Neural crest cell (in vitro differentiated cells): Measurements from ENCODE around the gene COMP. TPM values are rescaled to one million over a fixed set of nuclear protein-coding genes. Genes with fewer than 3 reads are reported as not detected.

Source experiments
- DNase-seq: peaks from one replicate; pipeline ENCODE4 v3.0.0; 2021; ENCODE audit warnings: low read depth, mixed read lengths, low spot score
- H3K27ac Mint-ChIP-seq: one replicate; pipeline ENCODE4 v1.8.0; 2021; ENCODE audit warnings: mild to moderate bottlenecking, mixed read lengths; ENCODE audit not compliant: unreplicated experiment
- H3K27me3 Mint-ChIP-seq: 2 replicates; pipeline ENCODE4 v1.8.0; 2021; ENCODE audit warnings: low read depth, mild to moderate bottlenecking, mixed read lengths
- H3K36me3 Mint-ChIP-seq: 2 replicates; pipeline ENCODE4 v1.8.0; 2021; ENCODE audit warnings: low read depth, mild to moderate bottlenecking, mixed read lengths
- H3K4me1 Mint-ChIP-seq: 2 replicates; pipeline ENCODE4 v1.8.0; 2021; ENCODE audit warnings: mixed read lengths
- H3K4me3 Mint-ChIP-seq: one replicate; pipeline ENCODE4 v1.8.0; 2021; ENCODE audit warnings: mild to moderate bottlenecking, mixed read lengths
- H3K9me3 Mint-ChIP-seq: 2 replicates; pipeline ENCODE4 v1.8.0; 2021; ENCODE audit warnings: mixed read lengths
- total RNA-seq: library from RNA; stranded (reverse); gene quantifications from 2 replicates; pipeline ENCODE4 v1.2.1, GENCODE V29; 2021
- TF ChIP-seq, protein P1 (sequence below): fragments of 200-600 bp; sonication (generic); conservative IDR thresholded peaks from 2 replicates; pipeline ENCODE4 v1.5.0; 2021; ENCODE audit warnings: antibody characterized with exemption, mild to moderate bottlenecking

COMP gene
- total RNA-seq, 1 donor from 2014 or later = not detected

DNA sequence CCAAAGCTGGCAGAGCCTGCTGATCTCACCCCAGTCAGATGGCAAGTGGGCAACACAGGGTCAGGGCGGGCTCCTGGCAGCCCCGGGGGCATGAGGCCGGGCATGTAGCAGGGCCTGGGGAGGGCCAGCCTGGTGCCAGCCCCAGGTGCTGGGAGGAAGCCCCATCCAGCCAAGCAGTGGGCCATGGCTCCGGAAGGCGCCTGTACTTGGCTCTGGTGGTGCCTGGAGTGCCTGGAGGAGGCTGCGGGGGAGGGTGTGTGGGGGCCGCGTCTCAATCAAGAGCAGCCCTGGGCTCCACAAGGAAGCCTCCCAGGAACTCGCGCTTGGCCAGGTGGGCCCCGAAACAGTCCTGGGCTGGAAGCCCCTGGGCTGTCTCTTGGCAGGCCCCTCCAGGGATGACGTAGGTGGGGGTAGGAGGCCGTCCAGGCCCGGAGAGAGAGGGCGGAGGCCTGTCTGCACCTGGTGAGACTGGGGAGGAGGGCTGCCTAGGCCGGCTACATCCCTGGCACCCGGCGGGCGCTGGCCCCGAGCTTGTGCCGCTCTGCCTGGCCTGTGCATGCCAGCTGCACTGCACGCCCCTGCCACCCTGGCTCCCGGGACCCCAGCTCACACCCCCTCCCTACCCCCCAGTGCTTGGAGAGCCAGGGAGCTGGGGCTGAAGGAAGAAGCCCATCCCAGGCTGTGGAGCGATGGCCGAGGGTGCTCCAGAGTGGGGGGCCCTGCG, 45.9 kb downstream of the COMP start:
- H3K4me3 Mint-ChIP-seq = no peak overlapping the region
- H3K36me3 Mint-ChIP-seq = no peaks in the 10 kb centered on the region
- H3K27me3 Mint-ChIP-seq = no peaks in the 10 kb centered on the region
- TF ChIP-seq, protein P1, sequence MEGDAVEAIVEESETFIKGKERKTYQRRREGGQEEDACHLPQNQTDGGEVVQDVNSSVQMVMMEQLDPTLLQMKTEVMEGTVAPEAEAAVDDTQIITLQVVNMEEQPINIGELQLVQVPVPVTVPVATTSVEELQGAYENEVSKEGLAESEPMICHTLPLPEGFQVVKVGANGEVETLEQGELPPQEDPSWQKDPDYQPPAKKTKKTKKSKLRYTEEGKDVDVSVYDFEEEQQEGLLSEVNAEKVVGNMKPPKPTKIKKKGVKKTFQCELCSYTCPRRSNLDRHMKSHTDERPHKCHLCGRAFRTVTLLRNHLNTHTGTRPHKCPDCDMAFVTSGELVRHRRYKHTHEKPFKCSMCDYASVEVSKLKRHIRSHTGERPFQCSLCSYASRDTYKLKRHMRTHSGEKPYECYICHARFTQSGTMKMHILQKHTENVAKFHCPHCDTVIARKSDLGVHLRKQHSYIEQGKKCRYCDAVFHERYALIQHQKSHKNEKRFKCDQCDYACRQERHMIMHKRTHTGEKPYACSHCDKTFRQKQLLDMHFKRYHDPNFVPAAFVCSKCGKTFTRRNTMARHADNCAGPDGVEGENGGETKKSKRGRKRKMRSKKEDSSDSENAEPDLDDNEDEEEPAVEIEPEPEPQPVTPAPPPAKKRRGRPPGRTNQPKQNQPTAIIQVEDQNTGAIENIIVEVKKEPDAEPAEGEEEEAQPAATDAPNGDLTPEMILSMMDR = no peak
- DNase-seq = no peak
- peaks cover 12% of the 10 kb centered on the region for H3K4me1 Mint-ChIP-seq
- no peaks in the 10 kb centered on the region for H3K9me3 Mint-ChIP-seq
- no peak overlapping the region for H3K27ac Mint-ChIP-seq

- DNase-seq = no peak
- H3K9me3 Mint-ChIP-seq = no peaks in the 10 kb centered on the region
- H3K27ac Mint-ChIP-seq = peak overlapping the region; percentile 93
- H3K4me3 Mint-ChIP-seq = no peak overlapping the region
- no peaks in the 10 kb centered on the region for H3K36me3 Mint-ChIP-seq
- no peaks in the 10 kb centered on the region for H3K27me3 Mint-ChIP-seq
- TF ChIP-seq, protein P1 = no peak
- peaks cover 8% of the 10 kb centered on the region for H3K4me1 Mint-ChIP-seq
These were observed 47.2 kb downstream of the COMP start for GRCh38 chr19:18743784-18744418.

GRCh38 chr19:18742838-18743783, 48.0 kb downstream of the COMP start:
- H3K4me1 Mint-ChIP-seq = peaks cover 8% of the 10 kb centered on the region
- no peak overlapping the region for H3K4me3 Mint-ChIP-seq
- no peak for DNase-seq
- TF ChIP-seq, protein P1 = no peak
- no peaks in the 10 kb centered on the region for H3K27me3 Mint-ChIP-seq
- H3K9me3 Mint-ChIP-seq = no peaks in the 10 kb centered on the region
- H3K27ac Mint-ChIP-seq = no peak overlapping the region
- no peaks in the 10 kb centered on the region for H3K36me3 Mint-ChIP-seq

- Mint-ChIP-seq H3K4me3 (no peak overlapping the region), H3K4me1 (peaks cover 13% of the 10 kb centered on the region), H3K27me3 (no peaks in the 10 kb centered on the region), H3K27ac (no peak overlapping the region), H3K36me3 (no peaks in the 10 kb centered on the region), H3K9me3 (no peaks in the 10 kb centered on the region)
- DNase-seq = no peak
- TF ChIP-seq, protein P1 = no peak
These were observed 48.8 kb downstream of the COMP start for GRCh38 chr19:18742324-18742723.
